SK-N-SH (cell line): Measurements from ENCODE around the gene SLC35A1.

Experiments
- CTCF ChIP-seq: fragments of 200-600 bp; sonication (generic); IDR thresholded peaks from 2 replicates; pipeline ENCODE4 v1.6.1; 2017; ENCODE audit warnings: antibody characterized with exemption, mild to moderate bottlenecking, moderate library complexity
- EP300 ChIP-seq, 2 experiments: IDR thresholded peaks; 2 replicates each; pipeline versions ENCODE4 v1.4.0 to v1.6.1; 2012; ENCODE audit warnings: borderline replicate concordance in 1 of 2, low read depth in 1 of 2, low read length in 1 of 2
- EZH2phosphoT487 ChIP-seq: fragments of 200-600 bp; sonication (generic); IDR thresholded peaks from 2 replicates; pipeline ENCODE4 v1.6.1; 2017; ENCODE audit warnings: low read depth, mixed run types, mild to moderate bottlenecking, antibody characterized with exemption, moderate library complexity, borderline replicate concordance
- IRF3 ChIP-seq: fragments of 150-350 bp; IDR thresholded peaks from 2 replicates; pipeline ENCODE4 v1.6.1; 2016; ENCODE audit warnings: mild to moderate bottlenecking, low read depth, low read length
- JUND ChIP-seq: IDR thresholded peaks from 2 replicates; pipeline ENCODE4 v1.4.0; 2012
- MXI1 ChIP-seq: IDR thresholded peaks from 2 replicates; pipeline ENCODE4 v1.6.1; 2012; ENCODE audit warnings: mild to moderate bottlenecking, low read depth, low read length, improper control_type of control experiment
- PBX3 ChIP-seq: IDR thresholded peaks from 2 replicates; pipeline ENCODE4; 2012
- POLR2AphosphoS5 ChIP-seq: IDR thresholded peaks from 2 replicates; pipeline ENCODE4 v1.6.1; 2012; ENCODE audit warnings: low read depth, low read length
- RCOR1 ChIP-seq: fragments of 150-350 bp; IDR thresholded peaks from 2 replicates; pipeline ENCODE4 v1.6.1; 2017; ENCODE audit warnings: antibody characterized with exemption, low read length
- REST ChIP-seq: IDR thresholded peaks from 2 replicates; pipeline ENCODE4 v1.6.1; 2012; ENCODE audit warnings: mild to moderate bottlenecking, low read depth, low read length, moderate library complexity
- SIN3A ChIP-seq: IDR thresholded peaks from 2 replicates; pipeline ENCODE4 v1.6.1; 2012; ENCODE audit warnings: low read depth, mild to moderate bottlenecking, low read length, moderate library complexity, borderline replicate concordance
- SMC3 ChIP-seq: IDR thresholded peaks from 2 replicates; pipeline ENCODE4 v1.6.1; 2012; ENCODE audit warnings: low read depth, low read length, improper control_type of control experiment
- USF2 ChIP-seq: fragments of 150-350 bp; IDR thresholded peaks from 2 replicates; pipeline ENCODE4 v1.6.1; 2017; ENCODE audit warnings: antibody characterized with exemption, low read length, low read depth, borderline replicate concordance
- YY1 ChIP-seq: IDR thresholded peaks from 2 replicates; pipeline ENCODE4 v1.4.0; 2012; ENCODE audit warnings: low read depth, mild to moderate bottlenecking

- TF ChIP-seq IRF3 (no peak), CTCF (no peak), USF2 (no peak), SMC3 (no peak), MXI1 (no peak), EP300 (IDR thresholded peaks at IDR 0.05; ENCODE audit: borderline replicate concordance in 1 of 2, low read depth in 1 of 2, low read length in 1 of 2) (no peak), SIN3A (no peak), JUND (no peak), EZH2phosphoT487 (no peak), POLR2AphosphoS5 (no peak), PBX3 (no peak), YY1 (no peak), RCOR1 (no peak), REST (no peak)
Measured at GRCh38 chr6:87484491-87484890, 11.7 kb downstream of the SLC35A1 start.
